GM23338 (cell line): Measurements from ENCODE around the gene HORMAD2. TPM values are rescaled to one million over a fixed set of nuclear protein-coding genes. Genes with fewer than 3 reads are reported as not detected.

ENCODE experiments used
- ATAC-seq: fragments of 200-7000 bp; cut with Tn5 transposase; 3 replicates; pipeline ENCODE4 v1.9.1; 2020
- DNase-seq: peaks from one replicate; pipeline ENCODE4 v3.0.0-alpha.2; 2015; ENCODE audit warnings: low spot score
- H2AFZ ChIP-seq: fragments of 200-600 bp; sonication (generic); 2 replicates; pipeline ENCODE4 v1.8.0; 2016; ENCODE audit warnings: antibody characterized with exemption, mild to moderate bottlenecking, moderate library complexity
- H3F3A ChIP-seq: fragments of 200-600 bp; sonication (generic); replicated peaks from 2 replicates; pipeline ENCODE4 v1.8.0; 2017; ENCODE audit warnings: antibody characterized with exemption, mixed run types, low read depth
- H3K27ac ChIP-seq: fragments of 200-600 bp; sonication (generic); 2 replicates; pipeline ENCODE4 v1.6.1; 2016; ENCODE audit warnings: low read depth
- H3K27me3 ChIP-seq: fragments of 200-600 bp; sonication (generic); 2 replicates; pipeline ENCODE4 v1.8.0; 2016; ENCODE audit warnings: mild to moderate bottlenecking, mixed run types, moderate library complexity; ENCODE audit not compliant: insufficient read depth
- H3K36me3 ChIP-seq: fragments of 200-600 bp; sonication (generic); 2 replicates; pipeline ENCODE4 v1.8.0; 2016; ENCODE audit warnings: mild to moderate bottlenecking; ENCODE audit not compliant: insufficient read depth
- H3K4me1 ChIP-seq: fragments of 200-600 bp; sonication (generic); 2 replicates; pipeline ENCODE4 v1.8.0; 2016; ENCODE audit warnings: mild to moderate bottlenecking, moderate library complexity; ENCODE audit not compliant: insufficient read depth
- H3K4me2 ChIP-seq: fragments of 200-600 bp; sonication (generic); 2 replicates; pipeline ENCODE4 v1.7.1; 2017; ENCODE audit warnings: mixed run types
- H3K4me3 ChIP-seq: fragments of 200-600 bp; sonication (generic); 2 replicates; pipeline ENCODE4 v1.6.1; 2016; ENCODE audit warnings: mixed run types
- H3K79me2 ChIP-seq: fragments of 200-600 bp; sonication (generic); replicated peaks from 2 replicates; pipeline ENCODE4 v1.8.0; 2017; ENCODE audit warnings: mild to moderate bottlenecking; ENCODE audit not compliant: insufficient read depth
- H3K9me2 ChIP-seq: fragments of 200-600 bp; sonication (generic); 2 replicates; pipeline ENCODE4 v1.8.0; 2017; ENCODE audit not compliant: insufficient read depth
- H4K20me1 ChIP-seq: fragments of 200-600 bp; sonication (generic); replicated peaks from 2 replicates; pipeline ENCODE4 v1.8.0; 2017; ENCODE audit warnings: mild to moderate bottlenecking; ENCODE audit not compliant: insufficient read depth
- H3K27ac Mint-ChIP-seq: 2 replicates; pipeline ENCODE4 v1.8.0; 2020; ENCODE audit warnings: inconsistent platforms, mild to moderate bottlenecking, moderate library complexity, mixed read lengths
- H3K27me3 Mint-ChIP-seq: 3 replicates; pipeline ENCODE4 v1.8.0; 2022; ENCODE audit warnings: low read depth, mild to moderate bottlenecking, moderate library complexity, mixed read lengths, inconsistent platforms; ENCODE audit not compliant: insufficient read depth, poor library complexity
- H3K36me3 Mint-ChIP-seq: 3 replicates; pipeline ENCODE4 v1.8.0; 2021; ENCODE audit warnings: low read depth, mild to moderate bottlenecking, inconsistent platforms, moderate library complexity, mixed read lengths
- H3K4me1 Mint-ChIP-seq: 3 replicates; pipeline ENCODE4 v1.8.0; 2020; ENCODE audit warnings: mild to moderate bottlenecking, inconsistent platforms, mixed read lengths
- H3K4me3 Mint-ChIP-seq: 3 replicates; pipeline ENCODE4 v1.8.0; 2021; ENCODE audit warnings: moderate library complexity, mild to moderate bottlenecking, inconsistent platforms, mixed read lengths
- H3K9me3 Mint-ChIP-seq: 3 replicates; pipeline ENCODE4 v1.8.0; 2020; ENCODE audit warnings: moderate library complexity, mild to moderate bottlenecking, inconsistent platforms, mixed read lengths
- CREB1 ChIP-seq: fragments of 250-450 bp; sonication (Bioruptor Pico); IDR thresholded peaks from 2 replicates; pipeline ENCODE4 v1.5.0; 2020; ENCODE audit warnings: low read depth, mild to moderate bottlenecking, moderate library complexity
- CTCF ChIP-seq, 2 experiments: fragments of 200-600 bp in 1 of 2; sonication (generic) in 1 of 2; conservative IDR thresholded peaks; 2 replicates each; pipeline versions ENCODE4 v1.5.1 to v1.6.1; 2016 to 2017; ENCODE audit warnings: antibody characterized with exemption in 2 of 2, low read depth in 2 of 2, mild to moderate bottlenecking in 2 of 2, moderate library complexity in 1 of 2
- ETS1 ChIP-seq: IDR thresholded peaks from 2 replicates; pipeline ENCODE4 v1.6.1; 2016; ENCODE audit warnings: antibody characterized with exemption
- EZH2 ChIP-seq: fragments of 200-600 bp; sonication (generic); IDR thresholded peaks from one replicate; pipeline ENCODE4 v1.8.0; 2017; ENCODE audit warnings: antibody characterized with exemption, mild to moderate bottlenecking, low read depth; ENCODE audit not compliant: unreplicated experiment
- EZH2phosphoT487 ChIP-seq: fragments of 200-600 bp; sonication (generic); IDR thresholded peaks from one replicate; pipeline ENCODE4 v1.8.1; 2018; ENCODE audit warnings: antibody characterized with exemption; ENCODE audit not compliant: unreplicated experiment
- POLR2AphosphoS5 ChIP-seq: IDR thresholded peaks from 2 replicates; pipeline ENCODE4 v1.6.1; 2016; ENCODE audit warnings: antibody characterized with exemption, low read depth
- ZNF114 ChIP-seq: fragments of 250-450 bp; sonication (Bioruptor Pico); IDR thresholded peaks from 2 replicates; pipeline ENCODE4 v1.5.0; 2020; ENCODE audit warnings: mild to moderate bottlenecking, moderate library complexity
- ZNF331 ChIP-seq: fragments of 250-450 bp; sonication (Bioruptor Pico); IDR thresholded peaks from 2 replicates; pipeline ENCODE4 v1.5.0; 2020; ENCODE audit warnings: low read depth, mild to moderate bottlenecking, moderate library complexity
- ZNF462 ChIP-seq: fragments of 250-450 bp; sonication (Bioruptor Pico); IDR thresholded peaks from 2 replicates; pipeline ENCODE4 v1.5.0; 2020; ENCODE audit warnings: mild to moderate bottlenecking, moderate library complexity
- polyA plus RNA-seq: library from polyadenylated mRNA; unstranded; fragments of >200 nt; fragmentation: Nextera tagmentation; extraction: Ambion mirVana; gene quantifications from 2 replicates; pipeline ENCODE4 v1.2.1, GENCODE V29; 2016
- total RNA-seq: library from RNA; depleted of rRNA; stranded (reverse); fragments of >200 nt; shearing (Covaris generic); gene quantifications from 2 replicates; pipeline ENCODE4 v1.2.3, GENCODE V29; 2014

Gene HORMAD2
- total and polyA plus RNA-seq, 2 experiments from 2014 or later: 0.40 TPM; not detected in 1

DNA sequence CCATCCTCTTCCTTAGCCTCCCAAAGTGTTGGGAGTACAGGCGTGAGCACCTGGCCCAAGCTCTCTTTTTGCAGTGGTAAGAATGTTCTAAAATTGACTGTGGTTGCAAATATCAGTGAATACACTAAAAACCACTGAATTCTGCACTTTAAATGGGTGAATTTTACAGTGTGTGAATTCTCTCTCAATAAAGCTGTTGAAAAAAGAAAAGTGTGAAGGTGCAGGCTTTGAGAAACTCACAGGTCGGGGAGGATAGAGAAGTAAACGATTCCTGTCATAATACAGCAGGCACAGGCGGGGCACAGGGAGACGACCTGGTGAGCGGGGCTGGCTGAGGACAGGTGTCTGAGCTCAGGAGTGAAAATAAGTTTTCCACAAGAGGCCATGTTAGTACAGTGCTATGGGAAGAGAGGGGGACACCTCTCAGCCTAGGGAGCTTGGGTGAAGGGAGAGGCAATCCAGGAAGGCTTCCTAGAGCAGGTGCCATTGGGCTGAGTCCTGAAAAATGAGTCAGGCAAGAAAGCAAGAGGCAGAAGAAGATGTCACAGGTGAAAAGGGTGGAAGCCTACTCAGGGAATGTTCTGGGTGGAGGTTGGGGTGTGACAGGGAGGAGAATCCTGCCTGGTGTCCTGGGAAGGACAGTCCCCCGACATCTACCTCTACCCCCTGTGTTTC, 140.2 kb downstream of the HORMAD2 start:
- no peaks in the 10 kb centered on the region for H3F3A ChIP-seq
- DNase-seq (no peak), ATAC-seq (no peak)
- Mint-ChIP-seq H3K27ac (no peak overlapping the region), H3K9me3 (no peaks in the 10 kb centered on the region), H3K4me1 (peaks cover 4% of the 10 kb centered on the region; the same call in 2 of the 3 replicates), H3K36me3 (no peaks in the 10 kb centered on the region), H3K27me3 (peaks cover 21% of the 10 kb centered on the region), H3K4me3 (no peak overlapping the region)
- no peaks in the 10 kb centered on the region for H3K27me3 ChIP-seq
- no peaks in the 10 kb centered on the region for H3K36me3 ChIP-seq
- no peaks in the 10 kb centered on the region for H4K20me1 ChIP-seq
- TF ChIP-seq EZH2phosphoT487 (no peak), CTCF (conservative IDR thresholded peaks at IDR 0.05; ENCODE audit: low read depth in 2 of 2) (no peak), EZH2 (no peak), ZNF331 (CRISPR knock-in tag) (no peak), POLR2AphosphoS5 (no peak), CREB1 (CRISPR knock-in tag) (no peak), ZNF114 (CRISPR knock-in tag) (no peak), ETS1 (no peak), ZNF462 (CRISPR knock-in tag) (no peak)
- no peak overlapping the region for H3K4me2 ChIP-seq
- H2AFZ ChIP-seq: no peak overlapping the region
- H3K4me1 ChIP-seq: no peaks in the 10 kb centered on the region
- H3K27ac ChIP-seq: no peak overlapping the region
- H3K79me2 ChIP-seq: no peaks in the 10 kb centered on the region
- no peak overlapping the region for H3K4me3 ChIP-seq
- H3K9me2 ChIP-seq: no peaks in the 10 kb centered on the region
